ENCODE data around the gene RABGEF1.

DNA sequence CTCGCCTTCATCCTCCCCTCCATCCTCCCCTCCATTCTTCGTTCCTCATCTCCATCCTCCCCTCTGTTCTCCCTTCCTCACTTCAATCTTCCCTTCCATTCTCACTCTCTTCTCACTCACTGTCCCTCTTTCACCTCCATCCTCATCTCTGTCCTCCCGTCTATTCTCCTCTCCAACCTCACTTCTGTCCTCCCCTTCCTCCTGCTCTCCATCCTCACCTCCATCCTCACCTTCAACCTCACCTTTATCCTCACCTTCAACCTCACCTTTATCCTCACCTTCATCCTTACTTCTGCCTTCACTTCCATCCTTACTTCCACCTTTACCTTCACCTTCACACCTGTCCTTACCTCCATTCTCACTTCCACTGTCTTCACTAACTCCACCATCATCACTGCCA lies 11.3 kb upstream of the RABGEF1 start:
- TF ChIP-seq CTCF (conservative IDR thresholded peaks at IDR 0.05) (no peak), ZFX (IDR thresholded peaks at IDR 0.05) (no peak)
